NCI-H2107 (cell line): ENCODE results near the gene OR12D1.
"Not testable (repeated sequence)": the region's sequence is repeated elsewhere in the genome, so short reads cannot be mapped to it uniquely, and the experiment has no call there.

Experiments used
- DNase-seq: peaks from one replicate; lab custom pipeline; 2025; lab: John Stamatoyannopoulos, UW

Gene OR12D1

DNA sequence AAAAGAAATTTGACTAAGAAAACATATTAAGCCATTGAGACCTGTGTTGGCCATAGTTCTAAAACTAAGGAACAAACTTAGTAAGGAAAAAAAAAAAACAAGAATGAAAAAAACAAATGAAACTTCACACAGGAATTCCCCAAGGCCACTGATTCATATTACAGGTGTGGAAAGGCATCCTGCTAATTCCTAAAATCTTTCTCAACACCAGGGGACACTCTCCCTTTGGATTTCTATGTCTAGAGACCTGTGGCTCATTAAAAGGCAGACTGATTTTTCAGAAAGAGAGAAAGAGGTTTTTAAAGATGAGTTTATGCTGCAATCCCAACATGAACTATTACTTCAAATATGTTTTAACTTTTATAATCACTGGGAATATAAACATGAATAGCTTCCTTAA lies at the start of gene OR12D1:
Gene OR12D1, plus strand, starts transcription at position 341 of the 400 bp plus-strand sequence.
- DNase-seq: no peak

DNA sequence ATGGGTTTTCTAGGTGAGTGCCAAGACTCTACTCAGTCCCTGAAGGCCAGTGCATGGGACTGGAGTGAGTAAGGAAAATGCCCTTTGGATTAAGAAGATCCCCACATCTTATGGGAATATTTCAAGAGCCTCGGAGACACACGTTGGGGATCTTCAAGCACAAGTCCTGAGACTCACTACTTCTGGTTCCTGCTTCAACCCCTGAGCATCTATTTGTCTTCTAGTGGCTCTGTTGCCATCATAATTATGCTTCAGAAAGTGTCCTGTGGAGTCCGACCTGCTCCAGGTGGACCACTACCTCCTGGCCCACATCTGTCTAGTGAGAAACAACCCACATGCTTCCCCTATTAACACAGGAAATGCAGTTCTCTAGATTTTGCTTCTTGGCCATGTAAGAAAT lies 46.0 kb upstream of the OR12D1 start, which contains the start of gene OR5V1:
Gene OR5V1, minus strand, starts transcription at position 101 of the 400 bp plus-strand sequence. CDS start 12,670 bp downstream, outside the sequence.
- no peak for DNase-seq

DNA sequence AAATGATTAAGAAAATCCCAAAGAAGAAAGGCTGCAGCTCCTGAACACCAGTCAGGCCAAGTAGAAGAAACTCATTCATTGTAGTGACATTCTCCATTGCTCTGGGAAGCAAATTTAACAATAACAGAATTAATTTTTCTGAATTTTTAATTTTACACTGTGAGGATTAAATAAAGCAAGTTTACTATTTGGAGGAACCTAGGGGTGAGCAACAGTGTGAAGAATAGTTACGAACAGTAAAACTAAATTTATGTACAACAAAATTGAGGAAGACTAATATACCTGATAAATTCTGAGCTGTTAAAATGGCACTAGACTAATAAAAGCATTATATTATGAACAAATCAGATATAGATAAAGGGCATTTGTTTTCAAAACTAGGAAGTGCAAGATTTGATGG lies 39.5 kb upstream of the OR12D1 start, which contains the start of gene OR12D3:
Gene OR12D3, minus strand, starts transcription at position 101 of the 400 bp plus-strand sequence. Its CDS starts 4 bp downstream, at position 97.
- no peak for DNase-seq

DNA sequence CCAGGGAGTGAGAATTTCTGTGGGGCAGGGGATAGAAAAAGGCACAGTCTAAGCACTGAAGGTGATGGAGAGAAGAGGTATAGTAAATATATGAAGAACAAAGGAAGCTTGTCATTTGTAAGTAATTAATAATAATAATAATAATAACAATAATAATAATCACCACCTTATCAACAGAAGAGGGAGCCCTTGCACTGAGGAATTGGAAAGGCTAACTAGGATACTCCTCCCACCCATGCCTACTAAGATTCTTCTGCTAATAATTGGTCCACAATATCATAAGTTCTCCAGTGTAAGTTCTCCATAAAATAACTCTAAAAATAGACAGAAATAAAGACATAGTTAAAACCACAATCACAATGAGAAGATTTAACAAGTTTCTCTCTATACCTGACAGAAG lies 38.7 kb upstream of the OR12D1 start:
- DNase-seq: no peak

DNA sequence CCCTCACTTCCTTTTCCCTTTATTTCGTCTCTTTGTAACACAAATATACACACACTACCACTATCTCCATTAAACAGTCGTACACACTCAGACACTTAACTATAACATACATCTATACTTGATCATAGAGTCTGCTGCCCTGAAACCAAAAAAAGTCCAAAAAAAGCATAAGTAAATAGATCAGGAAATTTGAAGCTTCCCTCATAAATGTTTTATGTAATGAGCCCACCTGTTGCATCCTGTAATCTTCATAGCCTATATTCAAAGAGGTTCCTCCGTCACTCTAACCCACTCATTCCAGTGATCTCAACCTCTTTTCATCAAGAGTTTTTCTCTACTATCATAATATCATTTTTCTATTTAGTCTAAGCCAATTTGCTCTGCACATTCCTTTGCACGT lies 26.2 kb upstream of the OR12D1 start:
- no peak for DNase-seq

DNA sequence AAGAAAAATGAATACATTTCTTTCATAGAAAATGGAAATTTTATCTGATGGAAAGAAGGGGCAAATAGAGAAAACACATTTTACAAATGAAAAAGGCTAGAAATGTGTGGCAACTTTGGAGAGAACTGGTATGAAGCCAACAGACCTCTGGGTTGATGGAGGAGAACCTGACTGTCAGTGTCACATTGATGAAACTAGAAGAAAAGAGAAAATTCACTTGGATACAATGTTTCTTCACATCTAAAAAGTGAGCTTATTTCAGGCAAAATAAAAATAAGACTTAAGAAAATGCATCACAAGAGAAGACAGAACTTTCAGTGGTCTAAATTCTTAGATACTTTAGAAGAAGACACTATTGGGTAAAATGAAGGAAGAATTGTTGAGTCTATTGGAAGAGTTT lies 19.4 kb upstream of the OR12D1 start, which contains the start of gene OR12D2:
Gene OR12D2, plus strand, starts transcription at position 301 of the 400 bp plus-strand sequence. CDS start 1,069 bp downstream, outside the sequence.
- no peak for DNase-seq

DNA sequence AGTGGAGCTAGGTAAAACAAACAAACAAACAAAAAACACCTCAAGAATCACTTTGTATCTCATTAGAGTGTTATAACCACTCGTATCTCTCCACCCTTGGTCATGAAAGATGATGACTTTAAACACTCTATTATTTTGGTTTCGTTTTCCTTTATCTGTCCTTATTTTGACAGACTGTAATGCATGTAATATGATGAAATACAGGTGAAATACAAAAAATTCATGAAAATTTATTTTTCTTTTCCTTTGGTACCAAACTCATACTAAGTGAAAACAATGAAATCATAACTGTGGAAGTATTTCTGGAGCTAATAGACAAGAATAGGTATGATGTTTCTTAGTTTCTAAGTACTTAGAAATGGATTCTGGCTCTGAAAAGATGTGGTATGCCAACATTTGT lies 15.2 kb upstream of the OR12D1 start:
- no peak for DNase-seq

DNA sequence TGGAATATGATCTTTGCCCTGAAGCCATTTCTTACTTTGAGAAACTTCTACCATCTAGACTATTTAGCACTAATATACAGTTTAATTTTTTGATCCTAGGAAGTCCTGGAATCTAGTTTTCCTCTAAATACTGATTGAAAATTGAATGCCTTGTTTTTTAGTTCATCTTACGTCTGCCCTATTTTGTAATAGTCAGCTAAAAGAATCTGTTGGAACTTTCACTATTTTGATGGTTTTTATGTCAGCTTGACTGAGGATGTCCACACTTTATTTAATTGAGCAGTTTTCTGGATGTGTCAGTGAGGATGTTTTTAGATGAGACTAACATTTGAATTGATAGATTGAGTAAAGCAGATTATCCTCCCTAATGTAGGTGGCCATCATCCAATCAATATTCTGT lies 10.9 kb upstream of the OR12D1 start:
- no peak for DNase-seq

DNA sequence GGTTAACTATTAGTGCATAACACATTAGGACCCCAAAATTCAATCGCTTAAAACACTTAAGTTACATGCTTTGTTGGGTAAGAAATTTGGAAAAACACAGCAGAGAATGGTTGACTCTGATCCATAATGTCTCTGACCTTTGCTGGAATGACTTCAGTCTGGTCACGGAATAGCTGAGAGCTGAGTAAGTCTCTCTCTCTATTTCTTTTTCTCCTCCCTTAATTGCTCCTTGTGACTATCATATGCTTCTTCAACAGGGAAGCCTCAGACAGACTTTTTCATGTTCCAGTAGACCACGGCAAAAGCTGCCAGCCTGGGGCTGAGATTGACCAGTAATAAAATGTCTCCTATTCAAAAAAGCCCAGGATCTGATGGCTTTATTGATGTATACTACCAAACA lies 4.8 kb downstream of the OR12D1 start:
- no peak for DNase-seq

DNA sequence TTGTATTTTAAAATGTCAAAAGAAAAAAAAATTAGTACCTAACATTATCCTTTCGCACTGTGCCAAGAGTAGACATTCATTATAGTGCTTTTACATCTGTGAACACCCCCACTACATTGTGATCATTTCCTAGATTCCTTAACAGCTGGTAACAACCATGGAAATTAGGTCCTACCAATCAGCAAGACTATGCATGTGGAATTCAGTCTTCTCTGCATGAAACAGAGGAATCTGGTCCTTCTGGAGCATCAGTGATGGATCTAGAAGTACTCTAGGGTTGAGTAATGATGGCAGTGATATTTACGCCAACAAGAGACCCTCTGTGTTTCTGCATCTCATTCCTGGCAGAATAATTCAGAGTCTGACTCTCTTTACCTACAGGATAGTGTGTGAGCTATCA lies 9.4 kb downstream of the OR12D1 start:
- no peak for DNase-seq

DNA sequence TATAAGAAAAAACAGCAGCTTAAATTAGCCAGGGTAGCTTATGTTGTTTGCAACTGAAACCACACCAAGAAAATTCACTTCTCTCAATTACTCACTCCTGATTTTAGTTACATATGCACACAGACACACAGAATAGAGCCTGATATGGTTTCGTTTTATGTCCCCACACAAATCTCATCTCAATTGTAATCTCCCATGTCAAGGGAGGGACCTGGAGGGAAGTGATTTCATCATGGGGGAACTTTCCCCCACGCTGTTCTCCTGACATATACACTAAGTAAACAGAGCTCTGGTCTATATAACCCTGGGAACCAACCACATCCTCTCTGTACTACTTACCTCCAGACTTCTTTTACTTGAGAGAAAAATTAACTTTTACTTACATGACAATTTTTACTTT lies 9.8 kb downstream of the OR12D1 start:
- no peak for DNase-seq

DNA sequence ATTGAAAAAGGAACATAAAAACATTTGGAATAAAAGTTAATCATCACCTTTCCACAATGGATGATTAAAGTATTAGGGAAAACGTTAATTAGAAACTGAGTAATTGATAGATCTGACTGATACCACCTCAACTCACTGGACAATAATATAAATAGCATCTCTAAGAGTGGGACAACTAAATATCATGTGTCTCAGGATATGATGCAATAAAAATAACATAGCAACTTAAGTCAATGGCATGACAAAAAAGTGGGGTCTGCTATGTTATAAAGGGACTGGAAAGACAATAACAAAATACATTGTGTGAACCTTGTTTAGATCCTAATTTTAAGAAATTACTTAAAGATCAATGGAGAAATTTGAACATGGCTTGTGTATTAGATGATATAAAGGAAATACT lies 10.3 kb downstream of the OR12D1 start:
- no peak for DNase-seq

DNA sequence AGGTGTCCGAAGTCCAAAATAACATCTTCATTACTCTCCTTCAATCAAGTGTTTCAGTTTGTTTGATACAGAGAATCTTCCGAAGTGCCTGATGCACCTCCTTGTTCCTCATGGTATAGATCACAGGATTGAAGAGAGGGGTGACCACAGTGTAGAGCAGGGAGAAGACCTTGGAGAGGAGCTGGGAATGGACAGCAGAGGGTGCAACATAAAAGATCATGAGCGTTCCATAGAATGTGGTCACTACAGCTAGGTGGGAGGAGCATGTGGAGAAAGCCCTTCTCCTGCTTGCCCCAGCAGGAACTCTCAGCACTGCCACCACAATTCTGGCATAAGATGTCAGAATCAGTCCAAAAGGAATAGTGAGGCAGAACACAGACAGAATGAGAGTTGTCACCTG lies 11.9 kb downstream of the OR12D1 start:
- no peak for DNase-seq

DNA sequence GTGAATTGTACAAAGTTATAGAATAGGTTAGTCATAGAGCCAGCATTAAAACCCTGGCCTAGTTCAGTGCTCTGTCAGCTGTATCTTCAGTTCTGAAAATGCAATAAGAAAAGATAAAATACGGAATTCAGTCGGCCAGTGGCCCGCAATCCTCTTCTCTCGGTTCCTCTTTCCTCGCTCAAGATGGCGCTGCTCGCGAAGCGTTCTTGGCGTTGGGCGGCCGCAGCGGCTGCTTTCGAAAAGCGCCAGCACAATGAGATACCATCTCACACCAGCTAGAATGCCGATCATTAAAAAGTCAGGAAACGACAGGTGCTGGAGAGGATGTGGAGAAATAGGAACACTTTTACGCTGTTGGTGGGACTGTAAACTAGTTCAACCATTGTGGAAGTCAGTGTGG lies 22.0 kb downstream of the OR12D1 start:
- DNase-seq: not testable (repeated sequence)

DNA sequence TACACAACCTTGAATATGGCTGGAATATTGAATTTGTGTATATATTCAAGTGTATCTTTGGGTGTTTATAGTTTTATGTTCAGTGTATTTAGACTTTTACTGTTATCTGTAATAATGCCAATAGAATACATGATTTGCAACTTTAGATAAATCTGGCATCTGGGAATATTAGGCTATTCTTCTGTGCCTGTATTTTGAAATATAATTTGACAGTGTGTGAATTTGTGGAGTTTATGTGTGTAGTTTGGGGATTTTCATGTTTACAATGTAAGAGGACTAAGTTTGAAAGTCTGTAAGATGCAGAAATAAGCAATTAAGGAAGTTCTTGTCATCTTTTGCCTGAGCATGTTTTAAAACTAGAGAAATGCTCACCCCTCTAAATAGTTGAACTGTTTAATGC lies 24.3 kb downstream of the OR12D1 start, which contains the start of gene OR10C1:
Gene OR10C1, plus strand, starts transcription at position 301 of the 400 bp plus-strand sequence. CDS start 710 bp downstream, outside the sequence.
- no peak for DNase-seq

DNA sequence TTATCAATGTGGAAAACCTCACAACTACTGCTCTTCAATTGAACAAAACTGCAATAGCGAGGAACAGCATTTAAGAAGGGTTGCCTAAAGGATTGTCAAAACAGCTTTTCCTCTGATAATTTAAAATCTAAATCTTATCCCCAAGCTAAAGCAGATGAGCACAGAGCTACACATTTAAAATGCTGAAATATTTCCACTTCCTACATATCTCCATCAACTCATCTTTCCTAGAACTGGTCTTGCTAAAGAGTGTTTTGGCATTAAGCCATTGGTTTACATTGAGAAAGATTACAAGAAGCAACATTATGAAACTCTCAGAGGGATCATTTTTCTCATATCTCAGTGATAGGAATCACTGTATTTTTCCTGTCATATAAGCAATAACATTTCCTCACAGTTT lies 28.0 kb downstream of the OR12D1 start:
- DNase-seq: no peak

DNA sequence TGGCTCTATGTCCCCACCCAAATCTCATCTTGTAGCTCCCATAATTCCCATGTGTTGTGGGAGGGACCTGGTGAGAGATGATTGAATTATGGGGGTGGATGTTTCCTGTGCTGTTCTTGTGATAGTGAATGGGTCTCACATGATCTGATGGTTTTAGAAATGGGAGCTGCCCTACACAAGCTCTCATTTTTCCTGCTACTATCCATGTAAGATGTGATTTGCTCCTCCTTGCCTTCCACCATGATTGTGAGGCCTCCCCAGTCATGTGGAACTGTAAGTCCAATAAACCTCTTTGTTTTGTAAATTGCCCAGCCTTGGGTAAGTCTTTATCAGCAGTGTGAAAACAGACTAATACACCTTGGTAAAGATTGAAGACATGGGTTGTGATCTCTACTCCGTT lies 29.3 kb downstream of the OR12D1 start:
- DNase-seq: not testable (repeated sequence)

DNA sequence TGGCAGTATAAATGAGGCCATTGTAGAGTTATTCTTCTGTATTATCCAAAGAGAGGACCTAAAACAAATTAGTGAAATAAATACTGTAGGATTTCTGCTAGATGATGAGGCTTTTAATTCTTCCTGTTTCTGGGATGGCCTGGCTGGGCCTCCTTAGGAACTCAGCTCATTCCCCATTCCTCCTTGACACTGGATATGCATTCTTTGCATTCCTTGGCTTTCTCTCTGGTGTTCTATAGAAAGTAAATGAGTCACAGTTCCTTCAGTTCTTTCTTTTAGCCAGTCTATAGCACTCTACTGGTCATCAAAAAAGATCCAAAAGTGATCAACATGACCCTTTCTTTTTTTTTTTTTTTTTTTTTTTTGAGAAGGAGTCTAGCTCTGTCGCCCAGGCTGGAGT lies 32.9 kb downstream of the OR12D1 start:
- DNase-seq: no peak

DNA sequence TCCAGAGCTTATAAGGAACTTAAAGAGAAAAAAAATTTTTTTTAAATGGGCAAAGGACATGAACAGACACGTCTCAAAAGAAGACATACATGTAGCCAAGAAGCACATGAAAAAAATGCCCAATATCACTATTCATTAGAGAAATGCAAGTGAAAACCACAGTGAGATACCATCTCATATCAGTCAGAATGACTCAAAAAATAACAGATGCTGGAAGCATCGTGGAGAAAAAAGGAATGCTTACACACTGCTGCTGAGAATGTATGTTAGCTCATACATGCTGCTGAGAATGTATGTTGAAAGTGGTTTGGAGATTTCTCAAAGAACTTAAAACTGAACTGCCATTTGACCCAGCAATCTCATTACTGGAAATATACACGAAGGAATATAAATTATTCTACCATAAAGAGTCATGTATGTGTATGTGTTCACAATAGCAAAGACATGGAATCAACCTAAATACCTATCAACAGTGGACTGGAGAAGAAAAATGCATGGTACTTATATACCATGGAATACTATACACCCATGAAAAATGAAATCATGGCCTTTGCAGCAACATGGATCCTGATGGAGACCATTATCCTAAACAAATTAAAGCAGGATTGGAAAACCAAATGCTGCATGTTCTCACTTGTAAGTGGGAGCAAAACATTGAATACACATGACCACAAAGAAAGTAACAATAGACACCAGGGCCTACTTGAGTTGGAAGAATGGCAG lies 36.9 kb downstream of the OR12D1 start:
- no peak for DNase-seq

DNA sequence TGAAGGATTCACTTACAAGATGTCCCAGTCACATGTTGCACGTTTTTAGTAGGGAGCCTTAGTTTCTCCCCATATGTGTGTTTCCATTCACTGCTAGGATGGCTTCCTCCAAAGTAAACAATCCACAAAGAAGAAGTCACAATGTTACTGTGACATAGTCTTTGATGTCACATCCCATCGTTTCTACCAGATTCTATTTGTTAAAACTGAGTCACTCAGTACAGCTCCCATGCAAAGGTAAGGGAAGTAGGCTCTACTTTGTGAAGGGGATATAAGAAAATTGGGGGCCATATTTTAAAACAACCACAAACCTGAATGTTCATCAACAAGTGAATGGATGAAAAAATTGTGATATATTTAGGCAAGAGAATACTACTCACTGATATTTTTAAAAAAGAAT lies 42.2 kb downstream of the OR12D1 start, which contains the start of the genes OR11A1 and OR2H1:
Gene OR11A1, minus strand, starts transcription at position 101 of the 400 bp plus-strand sequence. CDS start 29,430 bp downstream, outside the sequence.
Gene OR2H1, plus strand, starts transcription at position 185 of the 400 bp plus-strand sequence. CDS start 4,615 bp downstream, outside the sequence.
- no peak for DNase-seq

DNA sequence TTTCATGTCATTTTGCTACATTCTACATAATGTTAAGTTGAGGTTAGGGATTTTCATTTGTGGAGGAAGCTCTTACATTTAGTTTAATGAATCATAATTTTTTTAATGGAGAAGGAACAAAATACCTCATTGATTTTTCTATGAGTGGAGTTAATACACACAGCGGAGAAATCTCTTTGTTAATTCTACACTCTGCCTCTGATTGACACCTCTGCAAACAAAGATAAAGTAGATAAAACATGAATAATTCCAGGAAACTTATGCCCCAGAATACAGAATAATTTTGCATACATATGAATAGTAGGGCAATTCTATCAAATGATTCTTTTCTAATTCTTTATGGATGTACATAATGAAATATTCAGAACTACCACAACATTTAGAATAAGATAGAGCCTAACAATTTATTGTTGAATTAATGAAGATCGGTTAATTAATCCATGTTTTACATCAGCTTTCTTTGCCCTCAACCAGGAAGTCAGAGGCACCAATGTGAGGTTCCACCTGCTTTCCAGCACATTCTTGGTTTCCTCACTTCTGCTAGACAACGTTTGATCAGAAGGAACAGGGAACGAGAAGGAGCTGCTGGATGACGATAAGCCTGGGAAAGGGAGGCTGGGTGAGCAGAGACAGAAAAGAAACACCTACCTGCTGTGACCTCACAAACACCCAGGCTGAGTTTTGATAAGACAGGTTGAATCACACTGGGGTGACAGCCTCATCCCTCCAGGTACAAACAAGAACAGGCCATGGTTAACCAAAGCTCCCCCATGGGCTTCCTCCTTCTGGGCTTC lies 46.5 kb downstream of the OR12D1 start:
- DNase-seq: no peak

DNA sequence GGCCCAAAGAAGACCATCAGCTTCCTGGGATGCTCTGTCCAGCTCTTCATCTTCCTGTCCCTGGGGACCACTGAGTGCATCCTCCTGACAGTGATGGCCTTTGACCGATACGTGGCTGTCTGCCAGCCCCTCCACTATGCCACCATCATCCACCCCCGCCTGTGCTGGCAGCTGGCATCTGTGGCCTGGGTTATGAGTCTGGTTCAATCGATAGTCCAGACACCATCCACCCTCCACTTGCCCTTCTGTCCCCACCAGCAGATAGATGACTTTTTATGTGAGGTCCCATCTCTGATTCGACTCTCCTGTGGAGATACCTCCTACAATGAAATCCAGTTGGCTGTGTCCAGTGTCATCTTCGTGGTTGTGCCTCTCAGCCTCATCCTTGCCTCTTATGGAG lies 47.3 kb downstream of the OR12D1 start:
- no peak for DNase-seq

DNA sequence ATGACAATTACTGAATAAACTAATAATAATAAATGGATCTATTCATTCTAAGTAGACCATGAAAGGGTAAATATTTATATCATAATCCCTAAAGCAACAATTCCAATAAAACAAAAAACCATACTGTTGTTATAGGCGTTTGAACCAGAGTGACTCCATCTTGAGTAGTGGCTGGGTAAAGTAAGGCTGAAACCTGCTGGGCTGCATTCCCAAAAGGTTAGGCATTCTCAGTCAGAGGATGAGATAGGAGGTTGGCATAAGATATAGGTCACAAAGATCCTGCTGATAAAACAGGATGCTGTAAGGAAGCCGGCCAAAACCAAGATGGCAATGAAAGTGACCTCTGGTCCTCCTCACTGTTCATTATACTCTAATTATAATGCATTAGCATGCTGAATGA lies 50.6 kb downstream of the OR12D1 start:
- no peak for DNase-seq
